ENCODE results near the gene EZR. TPM values are rescaled to one million over a fixed set of nuclear protein-coding genes. Genes with fewer than 3 reads are reported as not detected.
"Not testable (repeated sequence)": the region's sequence is repeated elsewhere in the genome, so short reads cannot be mapped to it uniquely, and the experiment has no call there.

The EZR gene
- total RNA-seq, 1 donor from 2014 or later = 264 TPM

DNA sequence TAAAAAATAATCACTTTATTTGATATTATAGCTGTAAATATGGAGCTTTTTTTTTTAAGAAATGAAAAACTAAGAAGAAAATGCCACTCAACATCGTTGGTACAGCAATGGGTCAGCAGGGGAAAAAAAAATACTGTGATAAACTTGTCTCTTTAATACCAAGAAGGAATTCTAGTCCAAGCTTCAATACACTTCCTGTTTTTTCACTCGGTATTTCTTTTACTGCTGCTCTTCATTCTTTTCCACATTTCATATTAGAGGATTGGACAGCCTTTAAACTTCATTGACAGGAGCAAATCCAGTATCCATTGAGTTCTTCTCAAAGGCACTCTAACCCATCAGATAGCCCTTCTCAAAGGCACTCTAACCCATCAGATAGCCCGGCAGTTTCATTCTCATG is 22.2 kb upstream of the EZR start:
- H3K4me3 ChIP-seq (ENCODE audit: low read depth, low read length) = no peak overlapping the region
- DNase-seq (ENCODE audit: low read depth) = no peak
- TF ChIP-seq, protein P1, sequence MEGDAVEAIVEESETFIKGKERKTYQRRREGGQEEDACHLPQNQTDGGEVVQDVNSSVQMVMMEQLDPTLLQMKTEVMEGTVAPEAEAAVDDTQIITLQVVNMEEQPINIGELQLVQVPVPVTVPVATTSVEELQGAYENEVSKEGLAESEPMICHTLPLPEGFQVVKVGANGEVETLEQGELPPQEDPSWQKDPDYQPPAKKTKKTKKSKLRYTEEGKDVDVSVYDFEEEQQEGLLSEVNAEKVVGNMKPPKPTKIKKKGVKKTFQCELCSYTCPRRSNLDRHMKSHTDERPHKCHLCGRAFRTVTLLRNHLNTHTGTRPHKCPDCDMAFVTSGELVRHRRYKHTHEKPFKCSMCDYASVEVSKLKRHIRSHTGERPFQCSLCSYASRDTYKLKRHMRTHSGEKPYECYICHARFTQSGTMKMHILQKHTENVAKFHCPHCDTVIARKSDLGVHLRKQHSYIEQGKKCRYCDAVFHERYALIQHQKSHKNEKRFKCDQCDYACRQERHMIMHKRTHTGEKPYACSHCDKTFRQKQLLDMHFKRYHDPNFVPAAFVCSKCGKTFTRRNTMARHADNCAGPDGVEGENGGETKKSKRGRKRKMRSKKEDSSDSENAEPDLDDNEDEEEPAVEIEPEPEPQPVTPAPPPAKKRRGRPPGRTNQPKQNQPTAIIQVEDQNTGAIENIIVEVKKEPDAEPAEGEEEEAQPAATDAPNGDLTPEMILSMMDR (conservative IDR thresholded peaks at IDR 0.05; ENCODE audit: low read depth, low read length) = no peak

DNA sequence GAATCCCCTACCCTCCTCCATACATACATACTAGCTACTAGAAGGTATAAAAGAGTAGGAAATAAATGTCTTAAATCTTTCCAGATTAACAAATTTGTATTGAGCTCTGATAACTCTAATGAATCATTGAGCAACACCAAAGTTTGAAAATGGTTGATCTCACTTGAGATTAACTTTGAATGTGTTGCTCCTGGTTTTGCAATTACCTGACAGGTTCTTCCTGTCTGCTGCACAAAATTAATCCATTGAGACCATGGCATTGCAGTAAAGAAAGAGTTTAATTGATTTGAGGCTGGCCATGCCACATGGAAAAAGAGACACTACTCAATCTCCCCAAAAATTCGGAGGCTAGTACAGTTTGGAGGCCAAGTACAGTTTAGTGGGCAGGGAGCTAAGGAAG is 21.3 kb upstream of the EZR start:
- TF ChIP-seq, protein P1 (conservative IDR thresholded peaks at IDR 0.05; ENCODE audit: low read depth, low read length) = no peak
- H3K4me3 ChIP-seq (ENCODE audit: low read depth, low read length) = no peak overlapping the region
- DNase-seq (ENCODE audit: low read depth) = no peak

- DNase-seq (ENCODE audit: low read depth) = no peak
- TF ChIP-seq, protein P1 (conservative IDR thresholded peaks at IDR 0.05; ENCODE audit: low read depth, low read length) = no peak
- no peak overlapping the region for H3K4me3 ChIP-seq (ENCODE audit: low read depth, low read length)
Measured at GRCh38 chr6:158839796-158840195, 20.6 kb upstream of the EZR start.

- H3K4me3 ChIP-seq (ENCODE audit: low read depth, low read length); DNase-seq (ENCODE audit: low read depth): not testable (repeated sequence)
Measured at GRCh38 chr6:158838790-158839189, 19.6 kb upstream of the EZR start.

- TF ChIP-seq, protein P1 (conservative IDR thresholded peaks at IDR 0.05; ENCODE audit: low read depth, low read length) = no peak
- DNase-seq (ENCODE audit: low read depth) = no peak
- no peak overlapping the region for H3K4me3 ChIP-seq (ENCODE audit: low read depth, low read length)
Measured at GRCh38 chr6:158837684-158838625, 18.8 kb upstream of the EZR start.

DNA sequence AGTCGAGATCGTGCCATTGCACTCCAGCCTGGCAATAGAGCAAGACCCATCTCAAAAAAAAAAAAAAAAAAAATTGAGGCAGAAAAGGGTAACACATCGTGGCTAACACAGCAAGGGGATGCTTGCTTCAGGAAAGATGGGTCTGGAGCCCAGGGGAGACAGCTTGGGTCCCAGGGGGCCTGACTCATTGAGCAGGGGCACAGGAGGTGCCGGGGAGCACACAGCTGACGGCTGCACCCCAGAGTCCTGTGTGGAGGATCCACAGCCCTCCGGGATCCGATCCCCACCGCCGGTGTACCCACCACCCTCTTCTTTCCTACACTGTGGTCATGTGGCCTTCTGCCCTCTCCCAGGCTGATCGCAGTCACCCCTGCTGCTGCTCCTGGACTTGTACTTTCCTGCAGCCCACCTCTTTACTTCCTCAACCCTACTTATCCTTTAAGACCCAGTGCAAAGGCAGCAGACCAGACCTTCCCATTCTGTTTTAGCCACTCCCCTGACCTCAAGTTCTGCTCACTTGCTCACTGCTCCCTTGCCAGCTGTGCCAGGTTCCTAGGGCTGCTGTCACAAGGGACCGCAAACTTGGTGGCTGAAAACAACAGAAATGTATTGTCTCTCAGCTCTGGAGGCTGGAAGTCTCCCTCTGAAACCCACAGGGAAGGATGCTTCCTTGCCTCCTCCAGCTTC is 17.6 kb upstream of the EZR start:
- TF ChIP-seq, protein P1 (conservative IDR thresholded peaks at IDR 0.05; ENCODE audit: low read depth, low read length) = no peak
- H3K4me3 ChIP-seq (ENCODE audit: low read depth, low read length) = no peak overlapping the region
- no peak for DNase-seq (ENCODE audit: low read depth)

- no peak for DNase-seq (ENCODE audit: low read depth)
- no peak overlapping the region for H3K4me3 ChIP-seq (ENCODE audit: low read depth, low read length)
- TF ChIP-seq, protein P1 (conservative IDR thresholded peaks at IDR 0.05; ENCODE audit: low read depth, low read length) = no peak
Measured at GRCh38 chr6:158835616-158836221, 16.6 kb upstream of the EZR start.
